ENCODE data around the gene SLC25A13. TPM values are rescaled to one million over a fixed set of nuclear protein-coding genes. Genes with fewer than 3 reads are reported as not detected.

SLC25A13 gene
- total RNA-seq, 1 experiment from 2014 or later, result 71.7 TPM

- Histone ChIP-seq H2AFZ (ENCODE audit: low read length) (no peak overlapping the region), H3K4ac (ENCODE audit: low read depth, low read length) (no peak overlapping the region), H4K8ac (replicated peaks; ENCODE audit: insufficient read length, low read depth, low read length) (no peak overlapping the region), H2BK12ac (ENCODE audit: insufficient read length, low read depth, low read length) (no peak overlapping the region), H3K14ac (ENCODE audit: insufficient read depth, low read length) (no peak overlapping the region), H3K79me2 (ENCODE audit: insufficient read depth, low read length) (no peaks in the 10 kb centered on the region), H3K9ac (ENCODE audit: extremely low read depth, insufficient read length, low read length) (no peak overlapping the region), H3K23ac (ENCODE audit: insufficient read length, low read depth, low read length) (no peak overlapping the region), H2BK120ac (ENCODE audit: low read depth, low read length, poor library complexity, severe bottlenecking) (no peak overlapping the region), H2BK15ac (ENCODE audit: low read depth, low read length) (no peak overlapping the region), H3K9me3 (ENCODE audit: control insufficient read depth, low read depth, low read length) (no peaks in the 10 kb centered on the region), H3K79me1 (ENCODE audit: insufficient read depth, low read depth, low read length, poor library complexity, severe bottlenecking) (no peaks in the 10 kb centered on the region), H3K56ac (ENCODE audit: insufficient read length, low read depth, low read length) (no peak overlapping the region), H3K18ac (ENCODE audit: insufficient read length, low read depth, low read length) (no peak overlapping the region), H3K27me3 (ENCODE audit: insufficient read depth, low read length) (no peaks in the 10 kb centered on the region), H4K5ac (ENCODE audit: insufficient read length, low read depth, low read length) (no peak overlapping the region), H4K20me1 (ENCODE audit: control insufficient read depth, insufficient read depth, insufficient read length) (no peaks in the 10 kb centered on the region), H2BK5ac (ENCODE audit: insufficient read length, low read length) (no peak overlapping the region), H3K4me2 (ENCODE audit: insufficient read depth, insufficient read length, low read length) (no peak overlapping the region), H4K91ac (ENCODE audit: insufficient read length, low read depth, low read length) (no peak overlapping the region), H3K23me2 (ENCODE audit: insufficient read length, low read depth, low read length, poor library complexity, severe bottlenecking) (no peaks in the 10 kb centered on the region), H3T11ph (ENCODE audit: low read length) (no peak overlapping the region), H3K4me1 (ENCODE audit: insufficient read depth, low read length) (no peaks in the 10 kb centered on the region), H3K27ac (ENCODE audit: insufficient read length, low read depth, low read length) (no peak overlapping the region), H2BK20ac (ENCODE audit: low read depth, low read length, poor library complexity, severe bottlenecking) (no peak overlapping the region), H2AK5ac (ENCODE audit: insufficient read length, low read length) (no peak overlapping the region)
- Mint-ChIP-seq H3K9me3 (no peaks in the 10 kb centered on the region), H3K36me3 (ENCODE audit: insufficient read depth in 1 of 3, low read depth in 3 of 3) (no peaks in the 10 kb centered on the region), H3K27me3 (ENCODE audit: low read depth) (peaks cover 2% of the 10 kb centered on the region; the same call in 1 of the 2 replicates), H3K4me3 (no peak overlapping the region), H3K4me1 (peaks cover 0 to 2% of the 10 kb centered on the region in 2 experiments; a peak in 1 of 4 replicates), H3K27ac (no peak overlapping the region)
- DNase-seq, result no peak
- TF ChIP-seq, protein P1, sequence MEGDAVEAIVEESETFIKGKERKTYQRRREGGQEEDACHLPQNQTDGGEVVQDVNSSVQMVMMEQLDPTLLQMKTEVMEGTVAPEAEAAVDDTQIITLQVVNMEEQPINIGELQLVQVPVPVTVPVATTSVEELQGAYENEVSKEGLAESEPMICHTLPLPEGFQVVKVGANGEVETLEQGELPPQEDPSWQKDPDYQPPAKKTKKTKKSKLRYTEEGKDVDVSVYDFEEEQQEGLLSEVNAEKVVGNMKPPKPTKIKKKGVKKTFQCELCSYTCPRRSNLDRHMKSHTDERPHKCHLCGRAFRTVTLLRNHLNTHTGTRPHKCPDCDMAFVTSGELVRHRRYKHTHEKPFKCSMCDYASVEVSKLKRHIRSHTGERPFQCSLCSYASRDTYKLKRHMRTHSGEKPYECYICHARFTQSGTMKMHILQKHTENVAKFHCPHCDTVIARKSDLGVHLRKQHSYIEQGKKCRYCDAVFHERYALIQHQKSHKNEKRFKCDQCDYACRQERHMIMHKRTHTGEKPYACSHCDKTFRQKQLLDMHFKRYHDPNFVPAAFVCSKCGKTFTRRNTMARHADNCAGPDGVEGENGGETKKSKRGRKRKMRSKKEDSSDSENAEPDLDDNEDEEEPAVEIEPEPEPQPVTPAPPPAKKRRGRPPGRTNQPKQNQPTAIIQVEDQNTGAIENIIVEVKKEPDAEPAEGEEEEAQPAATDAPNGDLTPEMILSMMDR (conservative IDR thresholded peaks at IDR 0.05), result no peak
- no CpG with 5 or more reads among the region's 3 CpGs for WGBS (ENCODE audit: extremely low coverage, insufficient read length, low lambda C conversion rate)
Observed at GRCh38 chr7:96085953-96086352, 235.9 kb downstream of the SLC25A13 start.

All from H9 (cell line).